H1 (cell line): Measurements from ENCODE around the gene C5orf22. TPM values are rescaled to one million over a fixed set of nuclear protein-coding genes. Genes with fewer than 3 reads are reported as not detected.

ENCODE experiments used
- CTCF ChIA-PET: fragments of 300-600 bp; sonication (Branson Sonifier 250); formaldehyde crosslinking; loops from one replicate; lab custom pipeline; 2021; ENCODE audit not compliant: partially characterized antibody; lab: Charles Lee
- POLR2A ChIA-PET: fragments of 300-600 bp; sonication (Branson Sonifier 250); formaldehyde crosslinking; loops from one replicate; lab custom pipeline; 2021; ENCODE audit warnings: inconsistent platforms; ENCODE audit not compliant: partially characterized antibody; lab: Charles Lee
- DNase-seq, 2 experiments: peaks; one replicate each; pipeline versions ENCODE4 v3.0.0 to v3.0.0-alpha.2; 2010 to 2022; ENCODE audit warnings: low spot score in 2 of 2, low read depth in 1 of 2, mixed read lengths in 1 of 2
- FAIRE-seq: peaks from 2 replicates; lab custom pipeline; 2011; peaks lifted over from hg19 to GRCh38; lab: Jason Lieb, UNC
- H2AFZ ChIP-seq: 2 replicates; pipeline ENCODE4 v1.8.1; 2012; ENCODE audit warnings: low read length, inconsistent platforms
- H2AK5ac ChIP-seq: 2 replicates; pipeline ENCODE4 v1.6.1; 2013; ENCODE audit warnings: low read depth, low read length
- H2BK120ac ChIP-seq: replicated peaks from 2 replicates; pipeline ENCODE3; 2013; ENCODE audit warnings: low read depth, low read length, inconsistent platforms
- H2BK12ac ChIP-seq: 2 replicates; pipeline ENCODE4 v1.6.1; 2013; ENCODE audit warnings: low read depth, low read length
- H2BK15ac ChIP-seq: 2 replicates; pipeline ENCODE4 v1.6.1; 2013; ENCODE audit warnings: low read length
- H2BK20ac ChIP-seq: 2 replicates; pipeline ENCODE4 v1.6.1; 2013; ENCODE audit warnings: low read length
- H2BK5ac ChIP-seq: 2 replicates; pipeline ENCODE4 v1.6.1; 2013; ENCODE audit warnings: low read depth, low read length
- H3K14ac ChIP-seq: 2 replicates; pipeline ENCODE4 v1.6.1; 2013; ENCODE audit warnings: inconsistent platforms; ENCODE audit not compliant: insufficient read length
- H3K18ac ChIP-seq: 2 replicates; pipeline ENCODE4 v1.6.1; 2013; ENCODE audit warnings: low read length; ENCODE audit errors: extremely low read depth
- H3K23ac ChIP-seq: 2 replicates; pipeline ENCODE4 v1.6.1; 2013; ENCODE audit warnings: inconsistent platforms; ENCODE audit not compliant: insufficient read length
- H3K23me2 ChIP-seq: 2 replicates; pipeline ENCODE4 v1.6.1; 2013; ENCODE audit warnings: low read depth, low read length
- H3K27ac ChIP-seq: 2 replicates; pipeline ENCODE4 v1.6.1; 2011; ENCODE audit warnings: low read depth, low read length, inconsistent platforms
- H3K27me3 ChIP-seq, 4 experiments: replicated peaks in 1 of 4; 1 replicate in 1 of 4; 2 replicates in 3 of 4; pipeline versions ENCODE4 v1.6.1 to v1.8.1; 2011 to 2013; ENCODE audit warnings: low read length in 3 of 4, mild to moderate bottlenecking in 3 of 4, inconsistent platforms in 2 of 4, mixed read lengths in 2 of 4, moderate library complexity in 1 of 4; ENCODE audit not compliant: control insufficient read depth in 3 of 4, insufficient read depth in 3 of 4; ENCODE audit errors: extremely low read depth in 1 of 4
- H3K36me3 ChIP-seq, 4 experiments: 2 replicates each; pipeline versions ENCODE4 v1.6.1 to v1.8.1; 2011 to 2013; ENCODE audit warnings: mild to moderate bottlenecking in 4 of 4, low read length in 3 of 4, moderate library complexity in 2 of 4, control low read depth in 1 of 4, inconsistent platforms in 1 of 4; ENCODE audit not compliant: insufficient read depth in 4 of 4, control insufficient read depth in 2 of 4
- H3K4ac ChIP-seq: replicated peaks from 2 replicates; pipeline ENCODE3; 2013; ENCODE audit warnings: low read length, low read depth, mixed read lengths, inconsistent platforms; ENCODE audit not compliant: insufficient read length
- H3K4me1 ChIP-seq, 4 experiments: replicated peaks in 1 of 4; 1 replicate in 1 of 4; 2 replicates in 3 of 4; pipeline versions ENCODE4 v1.6.1 to v1.8.1; 2011 to 2013; ENCODE audit warnings: low read length in 3 of 4, inconsistent platforms in 2 of 4, mixed read lengths in 1 of 4; ENCODE audit not compliant: insufficient read depth in 4 of 4, control insufficient read depth in 3 of 4
- H3K4me2 ChIP-seq, 2 experiments: 2 replicates each; pipeline versions ENCODE4 v1.6.1 to v1.8.1; 2011 to 2013; ENCODE audit warnings: low read depth in 2 of 2, low read length in 2 of 2, control low read depth in 1 of 2, inconsistent platforms in 1 of 2, mild to moderate bottlenecking in 1 of 2; ENCODE audit not compliant: insufficient read depth in 1 of 2
- H3K4me3 ChIP-seq, 4 experiments: fragments of 200-600, 300-600 bp in 1 of 4; sonication (generic), shearing (Covaris generic), sonication (Bioruptor Twin) in 1 of 4; 2 replicates each; pipeline versions ENCODE4 v1.5.1 to v1.8.1; 2011 to 2016; ENCODE audit warnings: low read length in 4 of 4, low read depth in 3 of 4, control low read depth in 2 of 4, inconsistent platforms in 2 of 4, mild to moderate bottlenecking in 2 of 4, mixed read lengths in 1 of 4, moderate library complexity in 1 of 4; ENCODE audit not compliant: insufficient read depth in 2 of 4; ENCODE audit errors: extremely low read depth in 1 of 4
- H3K56ac ChIP-seq: replicated peaks from 2 replicates; pipeline ENCODE3; 2013; ENCODE audit warnings: low read depth, mild to moderate bottlenecking, mixed read lengths, low read length, inconsistent platforms; ENCODE audit not compliant: insufficient read length
- H3K79me1 ChIP-seq: 2 replicates; pipeline ENCODE4 v1.6.1; 2013; ENCODE audit warnings: low read depth, low read length, control low read depth
- H3K79me2 ChIP-seq, 2 experiments: 2 replicates each; pipeline versions ENCODE4 v1.6.1 to v1.8.1; 2012 to 2013; ENCODE audit warnings: low read length in 2 of 2, mild to moderate bottlenecking in 2 of 2, inconsistent platforms in 1 of 2; ENCODE audit not compliant: insufficient read depth in 2 of 2, control insufficient read depth in 1 of 2
- H3K9ac ChIP-seq, 4 experiments: replicated peaks in 1 of 4; 1 replicate in 1 of 4; 2 replicates in 3 of 4; pipeline versions ENCODE4 v1.6.1 to v1.8.1; 2011 to 2013; ENCODE audit warnings: low read depth in 3 of 4, low read length in 3 of 4, control low read depth in 2 of 4, mild to moderate bottlenecking in 2 of 4, moderate library complexity in 2 of 4, inconsistent platforms in 1 of 4; ENCODE audit errors: extremely low read depth in 1 of 4
- H3K9me3 ChIP-seq, 2 experiments: 2 replicates each; pipeline versions ENCODE4 v1.6.1 to v1.8.1; 2012 to 2013; ENCODE audit warnings: mild to moderate bottlenecking in 2 of 2, moderate library complexity in 2 of 2, control low read depth in 1 of 2, inconsistent platforms in 1 of 2, low read depth in 1 of 2, low read length in 1 of 2, mixed read lengths in 1 of 2; ENCODE audit not compliant: insufficient read depth in 2 of 2
- H4K20me1 ChIP-seq, 2 experiments: replicated peaks in 1 of 2; 2 replicates each; pipeline versions ENCODE3 to v1.8.1; 2011 to 2013; ENCODE audit warnings: inconsistent platforms in 2 of 2, low read length in 2 of 2, mild to moderate bottlenecking in 1 of 2; ENCODE audit not compliant: insufficient read depth in 2 of 2, control insufficient read depth in 1 of 2
- H4K5ac ChIP-seq: 2 replicates; pipeline ENCODE4 v1.6.1; 2013; ENCODE audit warnings: low read length, low read depth, mixed read lengths, inconsistent platforms; ENCODE audit not compliant: insufficient read length
- H4K8ac ChIP-seq: 2 replicates; pipeline ENCODE4 v1.8.0; 2013; ENCODE audit warnings: mild to moderate bottlenecking, moderate library complexity, low read length, inconsistent platforms; ENCODE audit not compliant: insufficient read depth; ENCODE audit errors: extremely low read depth
- H4K91ac ChIP-seq: replicated peaks from 2 replicates; pipeline ENCODE3; 2013; ENCODE audit warnings: low read length, mixed read lengths, inconsistent platforms; ENCODE audit not compliant: insufficient read length
- KDM1A ChIP-seq: fragments of 200-600, 300-600 bp; sonication (generic); IDR thresholded peaks from 2 replicates; pipeline ENCODE4 v1.7.1; 2016; ENCODE audit warnings: mild to moderate bottlenecking, low read length, borderline replicate concordance
- NRF1 ChIP-seq: IDR thresholded peaks from 2 replicates; pipeline ENCODE4 v1.6.1; 2011; ENCODE audit warnings: mild to moderate bottlenecking, low read depth, low read length, improper control_type of control experiment
- RAD21 ChIP-seq, 2 experiments: IDR thresholded peaks in 1 of 2; conservative IDR thresholded peaks in 1 of 2; 2 replicates each; pipeline ENCODE4 v1.6.1; 2011; ENCODE audit warnings: low read depth in 2 of 2, low read length in 2 of 2, improper control_type of control experiment in 1 of 2, inconsistent platforms in 1 of 2, mild to moderate bottlenecking in 1 of 2, moderate library complexity in 1 of 2
- RFX5 ChIP-seq: IDR thresholded peaks from 2 replicates; pipeline ENCODE4 v1.6.1; 2011; ENCODE audit warnings: low read depth, low read length, improper control_type of control experiment, borderline replicate concordance
- SP2 ChIP-seq: IDR thresholded peaks from 2 replicates; pipeline ENCODE4 v1.6.1; 2012; ENCODE audit warnings: mild to moderate bottlenecking, low read length, inconsistent platforms
- SP4 ChIP-seq: IDR thresholded peaks from 2 replicates; pipeline ENCODE4 v1.6.1; 2012; ENCODE audit warnings: low read length, inconsistent platforms
- ZNF274 ChIP-seq: IDR thresholded peaks from 2 replicates; pipeline ENCODE4 v1.7.0; 2012; ENCODE audit warnings: low read length, borderline replicate concordance; ENCODE audit errors: extremely low read depth
- WGBS, 2 experiments: shearing (Covaris generic) in 1 of 2; methylation state at CpG; one replicate each; pipeline versions ENCODE4 v1.1.6 to v1.1.7; 2013 to 2015; ENCODE audit warnings: low lambda C conversion rate in 2 of 2, mixed read lengths in 2 of 2, inconsistent platforms in 1 of 2, low coverage in 1 of 2, missing lambda C conversion rate in 1 of 2; ENCODE audit not compliant: insufficient replicate concordance in 2 of 2, insufficient coverage in 1 of 2, insufficient read length in 1 of 2; ENCODE audit errors: extremely low coverage in 1 of 2, missing lambda C conversion rate in 1 of 2; 5-methylcytosine and 5-hydroxymethylcytosine counted together
- polyA plus RNA-seq, 7 experiments: library from polyadenylated mRNA; depleted of rRNA in 3 of 7; stranded (reverse) in 5 of 7; unstranded in 2 of 7; fragments of >200 nt in 5 of 7; fragments of 200-250 nt in 2 of 7; gene quantifications; 1 replicate in 5 of 7; 2 replicates in 1 of 7; 4 replicates in 1 of 7; pipeline versions ENCODE4 v1.2.1 to v1.2.3, GENCODE V29; 2011 to 2013; ENCODE audit warnings: missing spikeins in 2 of 7, mixed read lengths in 2 of 7
- total RNA-seq: library from RNA; stranded (reverse); fragmentation: NEBNext Ultra II Directional; extraction: Animal tissue kit (Norgen Biotek cat#: 25700); gene quantifications from 2 replicates; pipeline ENCODE4 v1.2.1, GENCODE V29; 2021
- TF ChIP-seq, protein P1 (sequence below): IDR thresholded peaks from 2 replicates; pipeline ENCODE4 v1.6.1; 2012; ENCODE audit warnings: low read length, inconsistent platforms
- TF ChIP-seq, protein P2 (sequence below), 3 experiments: IDR thresholded peaks; 1 replicate in 2 of 3; 2 replicates in 1 of 3; pipeline versions ENCODE4 v1.5.1 to v1.6.1; 2011; ENCODE audit warnings: low read length in 3 of 3, mild to moderate bottlenecking in 3 of 3, inconsistent platforms in 2 of 3, low read depth in 1 of 3, moderate library complexity in 1 of 3; ENCODE audit not compliant: insufficient read depth in 1 of 3; ENCODE audit errors: control extremely low read depth in 1 of 3

Gene C5orf22
- total and polyA plus RNA-seq, 2 of the 8 experiments (the other 6 are each of a cell fraction or from before 2014, with no cell fraction given): 19.6 to 36.2 TPM

DNA sequence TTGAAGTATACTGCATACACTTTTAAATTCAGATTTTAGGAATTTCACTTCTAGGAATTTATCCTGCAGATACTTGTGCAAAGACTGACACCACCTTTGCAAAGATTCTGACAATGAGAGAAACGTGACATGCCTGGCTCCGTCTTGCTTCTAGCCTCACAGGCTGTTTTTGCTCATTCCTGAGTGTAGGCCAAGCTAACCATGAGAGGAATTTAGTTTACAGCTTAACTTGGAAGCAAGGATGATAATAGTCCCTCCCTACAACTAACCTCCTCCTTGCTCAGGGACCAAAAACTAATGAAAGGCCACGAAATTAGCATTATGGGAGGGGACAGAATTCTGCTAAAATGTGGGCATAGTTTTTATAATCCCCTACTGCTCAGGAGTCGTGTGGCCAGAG lies 31.1 kb downstream of the C5orf22 start:
- no peak for DNase-seq
- CTCF ChIA-PET: interaction anchor here (0.7 kb wide), 1 partner anchor 42 kb away, joined by 3 read pairs; no protein-coding TSS in a partner anchor
- POLR2A ChIA-PET: no interaction called here
- TF ChIP-seq, protein P1, sequence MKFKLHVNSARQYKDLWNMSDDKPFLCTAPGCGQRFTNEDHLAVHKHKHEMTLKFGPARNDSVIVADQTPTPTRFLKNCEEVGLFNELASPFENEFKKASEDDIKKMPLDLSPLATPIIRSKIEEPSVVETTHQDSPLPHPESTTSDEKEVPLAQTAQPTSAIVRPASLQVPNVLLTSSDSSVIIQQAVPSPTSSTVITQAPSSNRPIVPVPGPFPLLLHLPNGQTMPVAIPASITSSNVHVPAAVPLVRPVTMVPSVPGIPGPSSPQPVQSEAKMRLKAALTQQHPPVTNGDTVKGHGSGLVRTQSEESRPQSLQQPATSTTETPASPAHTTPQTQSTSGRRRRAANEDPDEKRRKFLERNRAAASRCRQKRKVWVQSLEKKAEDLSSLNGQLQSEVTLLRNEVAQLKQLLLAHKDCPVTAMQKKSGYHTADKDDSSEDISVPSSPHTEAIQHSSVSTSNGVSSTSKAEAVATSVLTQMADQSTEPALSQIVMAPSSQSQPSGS: no peak
- TF ChIP-seq SP4: no peak
- no peak for TF ChIP-seq ZNF274
- no peak for TF ChIP-seq RFX5
- no peak for TF ChIP-seq SP2
- TF ChIP-seq KDM1A: no peak
- no peak for TF ChIP-seq NRF1
- no peak for TF ChIP-seq RAD21 (IDR thresholded peaks at IDR 0.05 in 1 of 2, conservative IDR thresholded peaks at IDR 0.05 in 1 of 2; ENCODE audit: low read depth in 2 of 2, low read length in 2 of 2)
- TF ChIP-seq, protein P2, sequence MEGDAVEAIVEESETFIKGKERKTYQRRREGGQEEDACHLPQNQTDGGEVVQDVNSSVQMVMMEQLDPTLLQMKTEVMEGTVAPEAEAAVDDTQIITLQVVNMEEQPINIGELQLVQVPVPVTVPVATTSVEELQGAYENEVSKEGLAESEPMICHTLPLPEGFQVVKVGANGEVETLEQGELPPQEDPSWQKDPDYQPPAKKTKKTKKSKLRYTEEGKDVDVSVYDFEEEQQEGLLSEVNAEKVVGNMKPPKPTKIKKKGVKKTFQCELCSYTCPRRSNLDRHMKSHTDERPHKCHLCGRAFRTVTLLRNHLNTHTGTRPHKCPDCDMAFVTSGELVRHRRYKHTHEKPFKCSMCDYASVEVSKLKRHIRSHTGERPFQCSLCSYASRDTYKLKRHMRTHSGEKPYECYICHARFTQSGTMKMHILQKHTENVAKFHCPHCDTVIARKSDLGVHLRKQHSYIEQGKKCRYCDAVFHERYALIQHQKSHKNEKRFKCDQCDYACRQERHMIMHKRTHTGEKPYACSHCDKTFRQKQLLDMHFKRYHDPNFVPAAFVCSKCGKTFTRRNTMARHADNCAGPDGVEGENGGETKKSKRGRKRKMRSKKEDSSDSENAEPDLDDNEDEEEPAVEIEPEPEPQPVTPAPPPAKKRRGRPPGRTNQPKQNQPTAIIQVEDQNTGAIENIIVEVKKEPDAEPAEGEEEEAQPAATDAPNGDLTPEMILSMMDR (IDR thresholded peaks at IDR 0.05; ENCODE audit: control extremely low read depth in 1 of 3, insufficient read depth in 1 of 3, low read depth in 1 of 3, low read length in 3 of 3): no peak

More for the DNA sequence above, 31.1 kb downstream of the C5orf22 start:
- H4K8ac ChIP-seq: no peak overlapping the region
- H3K79me2 ChIP-seq: no peaks in the 10 kb centered on the region
- H3K36me3 ChIP-seq: no peaks in the 10 kb centered on the region
- H3K9me3 ChIP-seq: peaks cover 8 to 9% of the 10 kb centered on the region in 2 experiments; a peak in 2 of 4 replicates
- no peak overlapping the region for H4K5ac ChIP-seq
- no peak overlapping the region for H3K4me3 ChIP-seq
- no peaks in the 10 kb centered on the region for H3K4me1 ChIP-seq
- no peak overlapping the region for H3K27ac ChIP-seq
- WGBS, 2 experiments: 82% methylated on average over 4 of the region's 4 CpGs; no CpG with 5 or more reads in 1 of the 2 experiments
- H4K20me1 ChIP-seq: no peaks in the 10 kb centered on the region
- H3K4me2 ChIP-seq: no peak overlapping the region
- no peak overlapping the region for H2AFZ ChIP-seq
- no peak overlapping the region for H2BK120ac ChIP-seq
- H4K91ac ChIP-seq: no peak overlapping the region
- no peak overlapping the region for H2BK20ac ChIP-seq
- FAIRE-seq: no peak
- no peak overlapping the region for H3K14ac ChIP-seq
- no peak overlapping the region for H2BK15ac ChIP-seq
- H3K79me1 ChIP-seq: no peaks in the 10 kb centered on the region
- H2BK12ac ChIP-seq: no peak overlapping the region
- H3K4ac ChIP-seq: no peak overlapping the region
- H2BK5ac ChIP-seq: no peak overlapping the region
- H3K18ac ChIP-seq: no peak overlapping the region
- H2AK5ac ChIP-seq: no peak overlapping the region
- no peak overlapping the region for H3K56ac ChIP-seq
- no peak overlapping the region for H3K23ac ChIP-seq
- H3K27me3 ChIP-seq: no peaks in the 10 kb centered on the region
- no peak overlapping the region for H3K9ac ChIP-seq
- no peaks in the 10 kb centered on the region for H3K23me2 ChIP-seq
